GDM1 (cell line): ENCODE data around the gene PPP1R1A.

Experiments used
- DNase-seq: peaks from one replicate; lab custom pipeline; 2025; lab: John Stamatoyannopoulos, UW

The PPP1R1A gene

GRCh38 chr12:54603173-54603814 lies 14.8 kb upstream of the PPP1R1A start:
- DNase-seq, result peak; percentile 15

GRCh38 chr12:54602661-54603060 lies 14.2 kb upstream of the PPP1R1A start:
- DNase-seq, result no peak

GRCh38 chr12:54601841-54602240 lies 13.4 kb upstream of the PPP1R1A start:
- DNase-seq, result no peak

GRCh38 chr12:54598970-54599369 lies 10.5 kb upstream of the PPP1R1A start:
- DNase-seq, result no peak

GRCh38 chr12:54596526-54596946 lies 8.1 kb upstream of the PPP1R1A start:
- DNase-seq, result no peak

- no peak for DNase-seq
Observed at GRCh38 chr12:54595471-54595870, 7.0 kb upstream of the PPP1R1A start.

- DNase-seq, result no peak
Observed at GRCh38 chr12:54593725-54594124, 5.3 kb upstream of the PPP1R1A start.

GRCh38 chr12:54593135-54593534 lies 4.7 kb upstream of the PPP1R1A start:
- no peak for DNase-seq

- DNase-seq, result no peak
Observed at GRCh38 chr12:54592316-54592715, 3.9 kb upstream of the PPP1R1A start.

- DNase-seq, result no peak
Observed at GRCh38 chr12:54590978-54591591, 2.6 kb upstream of the PPP1R1A start.

- no peak for DNase-seq
Observed at GRCh38 chr12:54589964-54590363, 1.5 kb upstream of the PPP1R1A start.

GRCh38 chr12:54588890-54589267 lies 420 bp upstream of the PPP1R1A start:
- DNase-seq, result no peak

GRCh38 chr12:54587315-54587873 lies 1.1 kb downstream of the PPP1R1A start:
- no peak for DNase-seq

- DNase-seq, result no peak
Observed at GRCh38 chr12:54586620-54587019, 1.8 kb downstream of the PPP1R1A start.

- DNase-seq, result no peak
Observed at GRCh38 chr12:54585243-54585642, 3.2 kb downstream of the PPP1R1A start.

- DNase-seq, result no peak
Observed at GRCh38 chr12:54584128-54584527, 4.3 kb downstream of the PPP1R1A start.

- DNase-seq, result no peak
Observed at GRCh38 chr12:54583726-54584125, 4.7 kb downstream of the PPP1R1A start.

- no peak for DNase-seq
Observed at GRCh38 chr12:54581412-54581811, 7.0 kb downstream of the PPP1R1A start.

- peak; percentile 62 for DNase-seq
Observed at GRCh38 chr12:54579696-54580333, 8.6 kb downstream of the PPP1R1A start.

GRCh38 chr12:54579258-54579657 lies 9.2 kb downstream of the PPP1R1A start:
- DNase-seq, result no peak

GRCh38 chr12:54578778-54579177 lies 9.7 kb downstream of the PPP1R1A start:
- DNase-seq, result no peak

GRCh38 chr12:54572881-54573280 lies 15.6 kb downstream of the PPP1R1A start:
- DNase-seq, result no peak
